Measurements from ENCODE around the gene ZYX. TPM values are rescaled to one million over a fixed set of nuclear protein-coding genes. Genes with fewer than 3 reads are reported as not detected.

Gene ZYX
- total and polyA plus RNA-seq, 7 experiments from 2014 or later, result 54.2 to 264 (median 122) TPM

DNA sequence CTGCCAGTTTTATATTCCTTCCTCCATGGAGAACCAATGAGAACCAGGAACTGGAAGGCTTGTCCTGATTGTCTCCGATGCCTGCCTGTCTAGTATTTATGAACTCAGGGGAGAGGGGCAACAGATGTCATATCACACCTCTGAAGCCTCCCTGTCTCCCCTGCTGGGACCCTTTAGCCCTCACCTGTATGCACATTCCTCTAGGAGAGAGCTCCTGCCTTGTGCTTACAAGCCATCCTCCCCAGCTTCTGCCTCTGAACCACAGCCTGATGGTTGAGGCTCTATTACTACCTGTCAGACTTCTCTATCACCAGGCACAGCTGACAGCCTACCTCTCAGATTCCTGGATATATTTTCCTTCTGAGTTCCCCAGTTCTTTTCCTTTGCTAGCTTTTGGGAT lies 12.8 kb upstream of the ZYX start:
- Mint-ChIP-seq H3K9me3 (no peaks in the 10 kb centered on the region), H3K27me3 (peaks cover 16 to 57% (median 21%) of the 10 kb centered on the region in 5 donors), H3K27ac (peak overlapping the region in 1 of 9 donors; percentile 12), H3K4me1 (peaks cover 9 to 26% (median 22%) of the 10 kb centered on the region in 7 donors), H3K36me3 (no peaks in the 10 kb centered on the region), H3K4me3 (no peak overlapping the region)
- Histone ChIP-seq H3K9me3 (ENCODE audit: control insufficient read depth in 2 of 3, low read length in 3 of 3) (no peaks in the 10 kb centered on the region), H3K4me3 (ENCODE audit: low read length) (no peak overlapping the region), H3K36me3 (ENCODE audit: control insufficient read depth in 2 of 3, insufficient read depth in 3 of 3, low read length in 3 of 3) (no peaks in the 10 kb centered on the region), H3K4me1 (ENCODE audit: control insufficient read depth in 2 of 2, insufficient read depth in 2 of 2, low read length in 2 of 2) (peaks cover 13% of the 10 kb centered on the region in 2 donors), H3K27ac (ENCODE audit: low read depth, low read length) (no peak overlapping the region), H3K27me3 (ENCODE audit: control insufficient read depth in 2 of 2, insufficient read depth in 2 of 2, low read length in 2 of 2) (peaks cover 3 to 5% of the 10 kb centered on the region in 2 donors)
- POLR2A ChIA-PET, result interaction anchor here (1.1 to 2.0 kb wide), 2 partner anchors 12 to 22 kb away, joined by 3 to 6 read pairs; no protein-coding TSS in a partner anchor
- CTCF ChIA-PET, result interaction anchor here (1.7 to 2.2 kb wide), 2 partner anchors 11 to 39 kb away, joined by 3 to 8 read pairs; no protein-coding TSS in a partner anchor
- DNase-seq (no peak), ATAC-seq (no peak)
- intact Hi-C loops (cut with micrococcal nuclease), result no loop called here

DNA sequence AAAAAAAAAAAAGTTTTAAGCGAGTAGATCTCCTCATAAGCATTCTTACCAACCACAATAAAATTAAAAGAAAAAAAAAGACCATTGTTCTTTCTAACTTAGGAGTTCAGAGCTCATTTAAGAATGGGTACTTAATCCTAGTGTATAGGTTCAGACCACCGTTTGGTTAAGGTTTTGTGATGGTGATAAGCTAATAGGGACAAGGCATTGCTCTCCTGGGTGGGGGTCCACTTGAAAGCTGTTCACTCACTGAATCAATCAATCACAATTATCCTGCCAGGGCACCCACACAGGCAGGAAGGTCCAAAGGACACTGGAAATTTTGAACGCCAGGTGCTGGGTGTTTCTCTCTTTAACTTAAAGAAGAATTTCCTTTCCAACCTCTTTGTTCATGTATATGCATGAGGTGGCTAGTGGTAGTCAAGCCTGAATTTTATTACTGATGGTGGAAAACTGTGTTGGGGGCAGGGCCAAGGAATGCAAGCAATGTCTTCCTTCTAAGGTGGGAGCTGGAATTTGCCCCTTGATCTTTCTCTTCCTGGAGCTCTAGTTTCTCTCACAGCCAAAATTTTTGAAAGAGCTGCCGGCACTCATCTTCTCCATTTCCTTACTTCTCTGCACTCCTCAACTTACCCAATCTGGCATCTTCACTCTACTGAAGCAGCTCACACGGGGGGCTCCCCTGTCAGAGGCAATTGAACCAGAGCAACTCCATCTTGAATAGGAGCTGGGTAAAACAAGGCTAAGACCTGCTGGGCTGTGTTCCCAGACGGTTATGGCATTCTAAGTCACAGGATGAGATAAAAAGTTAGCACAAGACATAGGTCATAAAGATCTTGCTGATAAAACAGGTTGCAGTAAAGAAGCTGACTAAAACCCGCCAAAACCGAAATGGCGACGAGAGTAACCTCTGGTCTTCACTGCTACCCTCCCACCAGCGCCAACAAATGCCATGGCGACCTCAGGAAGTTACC lies 11.2 kb upstream of the ZYX start:
- H3K4me3 ChIP-seq (ENCODE audit: low read length), result no peak overlapping the region
- peaks cover 0 to 3% of the 10 kb centered on the region in 2 donors for H3K27me3 ChIP-seq (ENCODE audit: control insufficient read depth in 2 of 2, insufficient read depth in 2 of 2, low read length in 2 of 2)
- Mint-ChIP-seq H3K36me3 (no peaks in the 10 kb centered on the region), H3K27ac (no peak overlapping the region), H3K4me1 (peaks cover 18 to 38% (median 34%) of the 10 kb centered on the region in 7 donors), H3K4me3 (no peak overlapping the region), H3K9me3 (no peaks in the 10 kb centered on the region), H3K27me3 (peaks cover 2 to 41% (median 5%) of the 10 kb centered on the region in 5 donors)
- no peak for DNase-seq
- peaks cover 19 to 21% of the 10 kb centered on the region in 2 donors for H3K4me1 ChIP-seq (ENCODE audit: control insufficient read depth in 2 of 2, insufficient read depth in 2 of 2, low read length in 2 of 2)
- POLR2A ChIA-PET, result interaction anchor here (0.8 to 2.0 kb wide), 2 partner anchors 10 to 36 kb away, joined by 4 to 6 read pairs; no protein-coding TSS in a partner anchor
- no peak overlapping the region for H3K27ac ChIP-seq (ENCODE audit: low read depth, low read length)
- CTCF ChIA-PET, result interaction anchor here (1.3 to 2.2 kb wide), 4 partner anchors 9 to 129 kb away, joined by 3 to 8 read pairs (median 5); no protein-coding TSS in a partner anchor
- H3K36me3 ChIP-seq (ENCODE audit: control insufficient read depth in 2 of 3, insufficient read depth in 3 of 3, low read length in 3 of 3), result no peaks in the 10 kb centered on the region
- H3K9me3 ChIP-seq (ENCODE audit: control insufficient read depth in 2 of 3, low read length in 3 of 3), result no peaks in the 10 kb centered on the region
- no peak for ATAC-seq
- intact Hi-C loops (cut with micrococcal nuclease), result loop anchor here in 1 of 2 donors (5.0 kb wide), 2 partner anchors 37 to 63 kb away; partner anchors contain the start of gene EPHA1

DNA sequence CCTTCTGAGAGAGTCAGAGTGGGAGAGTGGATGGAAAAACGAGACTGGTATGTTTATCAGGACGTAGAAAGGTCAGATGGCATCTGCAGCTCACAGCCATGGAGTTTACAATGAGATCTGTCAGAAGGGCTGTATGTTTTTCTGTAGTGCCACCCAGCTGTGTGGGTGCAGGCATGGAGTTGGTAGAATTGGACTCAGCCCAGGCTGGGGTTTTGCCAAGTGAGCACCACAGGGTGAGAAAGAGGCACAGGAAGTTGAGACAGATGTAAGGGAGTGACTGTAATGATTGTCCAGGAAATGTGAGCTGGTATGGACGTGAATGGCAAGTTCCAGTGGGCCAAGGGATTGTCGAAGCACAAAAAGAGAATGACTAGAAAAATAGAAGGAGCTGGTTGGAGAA lies 9.1 kb upstream of the ZYX start:
- H3K27ac ChIP-seq (ENCODE audit: low read depth, low read length), result no peak overlapping the region
- Mint-ChIP-seq H3K9me3 (no peaks in the 10 kb centered on the region), H3K4me3 (peak overlapping the region in 9 of 10 donors; percentile 13 to 67 (median 45)), H3K4me1 (peaks cover 34 to 59% (median 55%) of the 10 kb centered on the region in 7 donors), H3K36me3 (no peaks in the 10 kb centered on the region), H3K27me3 (peaks cover 0 to 22% (median 0%) of the 10 kb centered on the region in 5 donors), H3K27ac (peak overlapping the region in 8 of 9 donors; percentile 3 to 90 (median 70))
- no peaks in the 10 kb centered on the region for H3K9me3 ChIP-seq (ENCODE audit: control insufficient read depth in 2 of 3, low read length in 3 of 3)
- ATAC-seq (peak; percentile 76), DNase-seq (peak in 5 of 9 donors; percentile 38 to 64 (median 46))
- ChIA-PET CTCF (interaction anchor here (0.6 to 2.5 kb wide), 8 partner anchors 8 to 132 kb away, joined by 3 to 20 read pairs (median 4); partner anchors contain the start of gene EPHA1), POLR2A (interaction anchor here (0.8 to 15.0 kb wide), 9 partner anchors 8 to 100 kb away, joined by 3 to 223 read pairs (median 4); partner anchors contain the start of gene EPHA1)
- intact Hi-C loops (cut with micrococcal nuclease), result loop anchor here in 1 of 2 donors (1.0 to 5.0 kb wide), 4 partner anchors 8 to 65 kb away; partner anchors contain the start of gene EPHA1
- H3K27me3 ChIP-seq (ENCODE audit: control insufficient read depth in 2 of 2, insufficient read depth in 2 of 2, low read length in 2 of 2), result no peaks in the 10 kb centered on the region
- H3K4me1 ChIP-seq (ENCODE audit: control insufficient read depth in 2 of 2, insufficient read depth in 2 of 2, low read length in 2 of 2), result peaks cover 36 to 40% of the 10 kb centered on the region in 2 donors
- H3K4me3 ChIP-seq (ENCODE audit: low read length), result no peak overlapping the region
- H3K36me3 ChIP-seq (ENCODE audit: control insufficient read depth in 2 of 3, insufficient read depth in 3 of 3, low read length in 3 of 3), result no peaks in the 10 kb centered on the region

DNA sequence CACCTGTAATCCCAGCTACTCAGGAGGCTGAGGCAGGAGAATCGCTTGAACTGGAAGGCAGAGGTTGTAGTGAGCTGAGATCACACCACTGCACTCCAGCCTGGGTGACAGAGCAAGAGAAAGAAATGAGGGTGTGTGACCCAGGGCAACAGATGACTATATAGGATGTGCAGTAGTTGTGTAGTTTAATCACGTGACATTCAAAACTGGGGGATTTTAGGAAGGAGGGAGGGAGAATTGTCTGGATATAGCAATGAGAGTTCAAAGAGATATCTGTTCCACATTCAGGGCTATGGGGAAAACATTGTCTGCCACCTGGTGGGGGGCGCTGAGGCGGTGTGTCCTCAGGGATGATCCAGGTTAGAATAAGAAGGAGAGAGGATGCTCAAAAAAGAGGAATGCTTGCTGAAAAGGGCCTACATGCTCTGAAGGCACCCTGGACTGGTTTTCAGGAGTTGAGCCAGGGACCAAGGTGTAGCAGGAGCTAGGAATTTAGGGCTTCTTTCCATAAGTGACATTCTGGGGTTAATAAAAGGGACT lies 7.8 kb upstream of the ZYX start:
- ATAC-seq (no peak), DNase-seq (no peak)
- CTCF ChIA-PET, result interaction anchor here (2.5 kb wide), 1 partner anchor 35 kb away, joined by 20 read pairs; the partner anchor contains the start of gene EPHA1
- peaks cover 0 to 13% (median 0%) of the 10 kb centered on the region in 5 donors for H3K27me3 Mint-ChIP-seq
- H3K27me3 ChIP-seq (ENCODE audit: control insufficient read depth in 2 of 2, insufficient read depth in 2 of 2, low read length in 2 of 2), result no peaks in the 10 kb centered on the region
- no peak overlapping the region for H3K4me3 Mint-ChIP-seq
- intact Hi-C loops (cut with micrococcal nuclease), result loop anchor here in 1 of 2 donors (5.0 kb wide), 2 partner anchors 34 to 66 kb away; partner anchors contain the start of gene EPHA1
- H3K4me1 Mint-ChIP-seq, result peaks cover 42 to 66% (median 64%) of the 10 kb centered on the region in 7 donors
- POLR2A ChIA-PET, result interaction anchor here (0.9 to 15.0 kb wide), 3 partner anchors 25 to 110 kb away, joined by 3 to 223 read pairs (median 3); partner anchors contain the start of genes EPHA1 and GSTK1
- H3K36me3 ChIP-seq (ENCODE audit: control insufficient read depth in 2 of 3, insufficient read depth in 3 of 3, low read length in 3 of 3), result no peaks in the 10 kb centered on the region
- H3K9me3 Mint-ChIP-seq, result no peaks in the 10 kb centered on the region
- peaks cover 0 to 3% (median 0%) of the 10 kb centered on the region in 5 donors for H3K36me3 Mint-ChIP-seq
- no peak overlapping the region for H3K4me3 ChIP-seq (ENCODE audit: low read length)
- H3K27ac ChIP-seq (ENCODE audit: low read depth, low read length), result no peak overlapping the region
- peak overlapping the region; percentile 1 to 95 (median 58) for H3K27ac Mint-ChIP-seq
- no peaks in the 10 kb centered on the region for H3K9me3 ChIP-seq (ENCODE audit: control insufficient read depth in 2 of 3, low read length in 3 of 3)
- H3K4me1 ChIP-seq (ENCODE audit: control insufficient read depth in 2 of 2, insufficient read depth in 2 of 2, low read length in 2 of 2), result peaks cover 40 to 51% of the 10 kb centered on the region in 2 donors

DNA sequence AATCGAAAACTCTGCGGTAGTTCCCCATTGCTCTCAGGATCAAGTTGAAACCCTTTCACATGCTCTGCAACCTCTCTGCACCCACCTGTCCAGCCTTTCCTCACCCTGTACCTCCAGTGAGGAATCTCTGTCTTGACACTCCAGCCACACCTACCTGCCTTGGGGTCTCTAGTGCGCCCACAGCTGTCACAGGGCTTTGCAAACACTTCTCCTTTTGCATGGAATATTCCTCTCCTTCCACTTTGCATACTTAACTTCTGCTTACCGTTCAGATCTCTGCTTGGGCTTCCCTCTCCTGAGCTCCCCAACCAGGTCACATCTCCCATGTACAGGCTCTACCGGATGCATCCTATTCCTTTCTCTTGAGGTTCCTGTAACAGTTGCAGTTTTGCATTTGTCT lies 6.6 kb upstream of the ZYX start:
- peak overlapping the region in 3 of 10 donors; percentile 23 to 61 (median 55) for H3K4me3 Mint-ChIP-seq
- ChIA-PET POLR2A (interaction anchor here (1.0 to 15.0 kb wide), 9 partner anchors 9 to 129 kb away, joined by 3 to 223 read pairs (median 6); partner anchors contain the start of genes CASP2, EPHA1, FAM131B and GSTK1), CTCF (interaction anchor here (0.5 to 2.8 kb wide), 9 partner anchors 10 to 625 kb away, joined by 3 to 11 read pairs (median 4); partner anchors contain the start of gene EPHA1)
- H3K27me3 Mint-ChIP-seq, result peaks cover 0 to 8% (median 0%) of the 10 kb centered on the region in 5 donors
- peaks cover 0 to 3% (median 0%) of the 10 kb centered on the region in 5 donors for H3K36me3 Mint-ChIP-seq
- peaks cover 53 to 78% (median 76%) of the 10 kb centered on the region in 7 donors for H3K4me1 Mint-ChIP-seq
- peak overlapping the region in 8 of 9 donors; percentile 69 to 95 (median 91) for H3K27ac Mint-ChIP-seq
- H3K4me3 ChIP-seq (ENCODE audit: low read length), result no peak overlapping the region
- H3K9me3 Mint-ChIP-seq, result no peaks in the 10 kb centered on the region
- no peaks in the 10 kb centered on the region for H3K9me3 ChIP-seq (ENCODE audit: control insufficient read depth in 2 of 3, low read length in 3 of 3)
- no peaks in the 10 kb centered on the region for H3K36me3 ChIP-seq (ENCODE audit: control insufficient read depth in 2 of 3, insufficient read depth in 3 of 3, low read length in 3 of 3)
- intact Hi-C loops (cut with micrococcal nuclease), result loop anchor here in 1 of 2 donors (5.0 kb wide), 2 partner anchors 33 to 67 kb away; partner anchors contain the start of gene EPHA1
- no peaks in the 10 kb centered on the region for H3K27me3 ChIP-seq (ENCODE audit: control insufficient read depth in 2 of 2, insufficient read depth in 2 of 2, low read length in 2 of 2)
- DNase-seq (no peak), ATAC-seq (no peak)
- peaks cover 51 to 64% of the 10 kb centered on the region in 2 donors for H3K4me1 ChIP-seq (ENCODE audit: control insufficient read depth in 2 of 2, insufficient read depth in 2 of 2, low read length in 2 of 2)
- H3K27ac ChIP-seq (ENCODE audit: low read depth, low read length), result peak overlapping the region; percentile 60

Data from naive thymus-derived CD4-positive, alpha-beta T cell (primary cell).